CD14-positive monocyte (primary cell): ENCODE results near the gene EME2. TPM values are rescaled to one million over a fixed set of nuclear protein-coding genes. Genes with fewer than 3 reads are reported as not detected.

Experiments
- DNase-seq, 3 donors: peaks; one replicate each; pipeline ENCODE4 v3.0.0-alpha.2; 2011 to 2022
- H2AFZ ChIP-seq: 2 replicates; pipeline ENCODE4 v1.6.0; 2012; ENCODE audit warnings: mild to moderate bottlenecking, low read depth, low read length, inconsistent platforms; ENCODE audit not compliant: insufficient read depth, poor library complexity, severe bottlenecking
- H3K27ac ChIP-seq, 2 donors: 1 replicate in 1 of 2; 2 replicates in 1 of 2; pipeline ENCODE4 v1.5.1; 2012 to 2013; ENCODE audit warnings: low read length in 2 of 2, control low read depth in 1 of 2, inconsistent platforms in 1 of 2, low read depth in 1 of 2, mild to moderate bottlenecking in 1 of 2
- H3K27me3 ChIP-seq, 2 donors: one replicate each; pipeline versions ENCODE4 v1.6.0 to v1.6.1; 2011 to 2013; ENCODE audit warnings: low read length in 2 of 2; ENCODE audit not compliant: control insufficient read depth in 2 of 2, insufficient read depth in 2 of 2
- H3K36me3 ChIP-seq, 2 donors: replicated peaks in 1 of 2; 1 replicate in 1 of 2; 2 replicates in 1 of 2; pipeline versions ENCODE4 v1.5.1 to v1.6.1; 2012 to 2013; ENCODE audit warnings: low read length in 2 of 2, control low read depth in 1 of 2, inconsistent platforms in 1 of 2, mild to moderate bottlenecking in 1 of 2; ENCODE audit not compliant: insufficient read depth in 2 of 2, control insufficient read depth in 1 of 2
- H3K4me1 ChIP-seq, 2 donors: 1 replicate in 1 of 2; 2 replicates in 1 of 2; pipeline versions ENCODE4 v1.5.1 to v1.6.1; 2012 to 2013; ENCODE audit warnings: low read length in 2 of 2, control low read depth in 1 of 2, inconsistent platforms in 1 of 2, mild to moderate bottlenecking in 1 of 2, moderate library complexity in 1 of 2; ENCODE audit not compliant: insufficient read depth in 2 of 2, control insufficient read depth in 1 of 2
- H3K4me2 ChIP-seq: replicated peaks from 2 replicates; pipeline ENCODE3; 2012; ENCODE audit warnings: low read length, moderate library complexity, mild to moderate bottlenecking; ENCODE audit not compliant: poor library complexity, severe bottlenecking; ENCODE audit errors: extremely low read depth
- H3K4me3 ChIP-seq, 3 experiments: fragments of 200-600 bp in 1 of 3; sonication (generic) in 1 of 3; replicated peaks in 1 of 3; 1 replicate in 2 of 3; 2 replicates in 1 of 3; pipeline ENCODE4 v1.5.1; 2011 to 2013; ENCODE audit warnings: low read length in 3 of 3, mild to moderate bottlenecking in 3 of 3, control low read depth in 2 of 3, low read depth in 2 of 3, inconsistent platforms in 1 of 3, moderate library complexity in 1 of 3
- H3K79me2 ChIP-seq: 2 replicates; pipeline ENCODE4 v1.6.0; 2012; ENCODE audit warnings: mild to moderate bottlenecking, control low read depth, inconsistent platforms, low read length, moderate library complexity; ENCODE audit not compliant: insufficient read depth
- H3K9ac ChIP-seq: 2 replicates; pipeline ENCODE4 v1.6.0; 2017; ENCODE audit warnings: low read length, mild to moderate bottlenecking; ENCODE audit not compliant: insufficient read depth, poor library complexity, severe bottlenecking
- H3K9me3 ChIP-seq, 2 donors: replicated peaks in 1 of 2; 1 replicate in 1 of 2; 2 replicates in 1 of 2; pipeline versions ENCODE4 v1.5.1 to v1.6.1; 2012 to 2013; ENCODE audit warnings: low read length in 2 of 2, control low read depth in 1 of 2; ENCODE audit not compliant: control insufficient read depth in 1 of 2, insufficient read depth in 1 of 2
- H4K20me1 ChIP-seq: 2 replicates; pipeline ENCODE4 v1.6.0; 2012; ENCODE audit warnings: mild to moderate bottlenecking, low read length, control low read depth, moderate library complexity; ENCODE audit not compliant: insufficient read depth
- H3K27ac Mint-ChIP-seq, 7 donors: one replicate each; pipeline ENCODE4 v1.8.0; 2020; ENCODE audit warnings: mild to moderate bottlenecking in 7 of 7, mixed read lengths in 7 of 7, moderate library complexity in 6 of 7, inconsistent platforms in 2 of 7
- H3K27me3 Mint-ChIP-seq, 3 donors: one replicate each; pipeline ENCODE4 v1.8.0; 2021 to 2022; ENCODE audit warnings: low read depth in 3 of 3, mild to moderate bottlenecking in 3 of 3, mixed read lengths in 3 of 3, moderate library complexity in 3 of 3, inconsistent platforms in 1 of 3
- H3K36me3 Mint-ChIP-seq, 2 donors: one replicate each; pipeline ENCODE4 v1.8.0; 2020; ENCODE audit warnings: mixed read lengths in 2 of 2, inconsistent platforms in 1 of 2, mild to moderate bottlenecking in 1 of 2
- H3K4me1 Mint-ChIP-seq: one replicate; pipeline ENCODE4 v1.8.0; 2020; ENCODE audit warnings: mild to moderate bottlenecking, mixed read lengths
- H3K4me3 Mint-ChIP-seq, 2 donors: one replicate each; pipeline ENCODE4 v1.8.0; 2020; ENCODE audit warnings: mild to moderate bottlenecking in 2 of 2, mixed read lengths in 2 of 2, moderate library complexity in 1 of 2
- H3K9me3 Mint-ChIP-seq, 7 donors: one replicate each; pipeline ENCODE4 v1.8.0; 2020 to 2022; ENCODE audit warnings: mixed read lengths in 7 of 7, mild to moderate bottlenecking in 6 of 7, moderate library complexity in 6 of 7, inconsistent platforms in 2 of 7
- CTCF ChIP-seq: fragments of 200-600 bp; IDR thresholded peaks from one replicate; pipeline ENCODE4 v1.8.0; 2022; ENCODE audit warnings: antibody characterized with exemption, mild to moderate bottlenecking
- WGBS: methylation state at CpG from one replicate; pipeline ENCODE4 v1.1.5; 2013; ENCODE audit warnings: missing lambda C conversion rate; ENCODE audit not compliant: insufficient coverage; 5-methylcytosine and 5-hydroxymethylcytosine counted together
- intact Hi-C, 2 donors: fragments of 100-400 bp; cut with micrococcal nuclease; formaldehyde crosslinking; loops; one replicate each; pipeline versions ENCODE4 v1.15.0 to v1.15.1; 2023
- polyA plus RNA-seq, 3 donors: library from polyadenylated mRNA; depleted of rRNA in 1 of 3; unstranded in 2 of 3; stranded (reverse) in 1 of 3; fragments of 300-500 nt in 2 of 3; fragments of >200 nt in 1 of 3; fragmentation: Illumina TruSeq in 2 of 3; gene quantifications; 1 replicate in 2 of 3; 2 replicates in 1 of 3; pipeline ENCODE4 v1.2.3, GENCODE V29; 2012 to 2021

EME2 gene
- polyA plus RNA-seq, 3 donors = 0.26 to 36.6 (median 0.48) TPM

DNA sequence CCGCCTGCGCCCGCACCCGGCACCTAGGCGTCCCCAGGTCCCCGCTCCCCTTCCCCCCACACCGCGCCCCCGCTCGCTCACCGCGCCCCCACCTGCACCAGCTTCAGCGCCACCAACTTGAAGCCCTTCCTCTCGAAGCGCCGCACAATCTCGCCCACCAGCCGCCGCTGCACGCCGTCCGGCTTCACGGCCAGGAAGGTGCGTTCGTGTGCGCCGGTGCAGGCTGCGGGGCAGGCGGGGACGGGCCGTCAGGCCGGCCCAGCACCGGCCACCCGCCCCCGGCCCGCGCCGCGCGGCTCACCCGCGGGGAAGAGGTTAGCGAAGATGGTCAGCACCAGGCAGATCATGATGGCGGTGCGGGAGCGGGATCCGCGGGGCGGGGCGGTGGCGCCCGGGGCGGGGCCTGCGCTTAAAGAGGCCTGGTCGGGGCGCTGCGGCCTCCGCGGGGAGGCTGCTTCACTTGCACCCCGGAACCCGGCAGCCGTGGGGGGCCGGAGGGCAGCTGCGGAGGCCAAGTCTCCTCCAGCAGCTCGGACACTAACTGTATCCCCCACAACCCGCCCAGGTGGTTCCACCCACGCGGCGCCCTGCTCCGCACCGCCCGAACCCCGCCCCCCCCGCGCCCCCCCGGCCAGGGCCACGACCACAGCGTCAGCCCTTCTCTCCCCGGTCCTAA is 1.3 kb upstream of the EME2 start, which contains the start of gene NME3:
TSS of gene NME3 (minus strand) at position 356 of the 676 bp plus-strand sequence. CDS start at position 347, 9 bp downstream.
- Histone ChIP-seq H3K4me1 (peaks cover 30 to 45% of the 10 kb centered on the region in 2 donors), H3K4me3 (peak within 1 kb of the TSS; percentile 78 to 99 (median 89)), H3K9ac (peak within 1 kb of the TSS; percentile 84), H3K9me3 (no peaks in the 10 kb centered on the region), H2AFZ (peak within 1 kb of the TSS; percentile 92), H3K27me3 (no peaks in the 10 kb centered on the region), H3K79me2 (peaks cover 41% of the 10 kb centered on the region), H4K20me1 (peaks cover 74% of the 10 kb centered on the region), H3K27ac (peak within 1 kb of the TSS; percentile 10 to 77), H3K36me3 (peaks cover 42 to 45% of the 10 kb centered on the region in 2 donors), H3K4me2 (peak within 1 kb of the TSS; percentile 100)
- Mint-ChIP-seq H3K4me1 (peaks cover 28% of the 10 kb centered on the region), H3K27me3 (peaks cover 0 to 1% (median 0%) of the 10 kb centered on the region in 3 donors), H3K9me3 (peaks cover 0 to 2% (median 0%) of the 10 kb centered on the region in 7 donors), H3K36me3 (peaks cover 17 to 43% of the 10 kb centered on the region in 2 donors), H3K27ac (peak within 1 kb of the TSS; percentile 58 to 89 (median 84)), H3K4me3 (peak within 1 kb of the TSS; percentile 90 to 94)
- TF ChIP-seq CTCF = no peak
- DNase-seq = peak; percentile 53 to 61 (median 60)
- intact Hi-C loops = loop anchor here (5.0 to 10.0 kb wide), 4 partner anchors 67 to 349 kb away; partner anchors contain the start of genes CLCN7 (in 1 of the 2), MAPK8IP3 (in 1 of the 2) and UQCC4 (in 1 of the 2)
- WGBS = under 1% methylated on average over 66 of the region's 79 CpGs

GRCh38 chr16:1771864-1772361 is 697 bp upstream of the EME2 start:
- intact Hi-C loops = loop anchor here (5.0 to 10.0 kb wide), 4 partner anchors 67 to 350 kb away; partner anchors contain the start of genes CLCN7 (in 1 of the 2), MAPK8IP3 (in 1 of the 2) and UQCC4 (in 1 of the 2)

More at GRCh38 chr16:1771864-1772361, 697 bp upstream of the EME2 start:
- no peaks in the 10 kb centered on the region for H3K27me3 ChIP-seq
- H3K4me1 Mint-ChIP-seq = peaks cover 28% of the 10 kb centered on the region
- H4K20me1 ChIP-seq = peaks cover 75% of the 10 kb centered on the region
- H3K27me3 Mint-ChIP-seq = peaks cover 0 to 1% (median 0%) of the 10 kb centered on the region in 3 donors
- H3K9me3 Mint-ChIP-seq = peaks cover 0 to 2% (median 0%) of the 10 kb centered on the region in 7 donors
- peaks cover 42% of the 10 kb centered on the region for H3K79me2 ChIP-seq
- H3K9me3 ChIP-seq = no peaks in the 10 kb centered on the region
- WGBS = 27% methylated on average over 16 of the region's 22 CpGs
- peak overlapping the region; percentile 10 to 77 for H3K27ac ChIP-seq
- peaks cover 20 to 44% of the 10 kb centered on the region in 2 donors for H3K36me3 Mint-ChIP-seq
- H3K4me2 ChIP-seq = peak overlapping the region; percentile 100
- peak overlapping the region; percentile 92 for H2AFZ ChIP-seq
- H3K4me1 ChIP-seq = peaks cover 30 to 45% of the 10 kb centered on the region in 2 donors
- no peak for DNase-seq
- peak overlapping the region; percentile 84 for H3K9ac ChIP-seq
- H3K4me3 Mint-ChIP-seq = peak overlapping the region; percentile 90 to 94
- H3K27ac Mint-ChIP-seq = peak overlapping the region; percentile 58 to 89 (median 84)
- peak overlapping the region; percentile 78 to 99 (median 89) for H3K4me3 ChIP-seq
- peaks cover 42 to 45% of the 10 kb centered on the region in 2 donors for H3K36me3 ChIP-seq
- TF ChIP-seq CTCF = no peak
